Glutamatergic neuron (in vitro differentiated cells): ENCODE measurements around the gene RERG. TPM values are rescaled to one million over a fixed set of nuclear protein-coding genes. Genes with fewer than 3 reads are reported as not detected.
"Not testable (repeated sequence)": the region's sequence is repeated elsewhere in the genome, so short reads cannot be mapped to it uniquely, and the experiment has no call there.

Experiments
- DNase-seq: peaks from one replicate; pipeline ENCODE4 v3.0.0; 2022
- H3K27ac Mint-ChIP-seq: one replicate; pipeline ENCODE4 v1.8.0; 2020; ENCODE audit warnings: mild to moderate bottlenecking, mixed read lengths, inconsistent platforms; ENCODE audit not compliant: unreplicated experiment
- H3K27me3 Mint-ChIP-seq: one replicate; pipeline ENCODE4 v1.8.0; 2020; ENCODE audit warnings: mild to moderate bottlenecking, moderate library complexity, mixed read lengths, inconsistent platforms; ENCODE audit not compliant: unreplicated experiment
- H3K36me3 Mint-ChIP-seq: one replicate; pipeline ENCODE4 v1.8.0; 2020; ENCODE audit warnings: mild to moderate bottlenecking, mixed read lengths, inconsistent platforms; ENCODE audit not compliant: unreplicated experiment
- H3K4me1 Mint-ChIP-seq: one replicate; pipeline ENCODE4 v1.8.0; 2020; ENCODE audit warnings: mild to moderate bottlenecking, low read depth, mixed read lengths, inconsistent platforms; ENCODE audit not compliant: unreplicated experiment
- H3K4me3 Mint-ChIP-seq: one replicate; pipeline ENCODE4 v1.8.0; 2020; ENCODE audit warnings: mild to moderate bottlenecking, mixed read lengths, inconsistent platforms; ENCODE audit not compliant: unreplicated experiment
- H3K9me3 Mint-ChIP-seq: one replicate; pipeline ENCODE4 v1.8.0; 2020; ENCODE audit warnings: mild to moderate bottlenecking, moderate library complexity, mixed read lengths, inconsistent platforms; ENCODE audit not compliant: unreplicated experiment
- CTCF ChIP-seq: fragments of 200-600 bp; sonication (generic); IDR thresholded peaks from one replicate; pipeline ENCODE4 v1.5.0; 2021; ENCODE audit not compliant: partially characterized antibody, unreplicated experiment
- total RNA-seq: library from RNA; stranded (reverse); fragmentation: NEBNext Ultra II Directional; extraction: Animal tissue kit (Norgen Biotek cat#: 25700); gene quantifications from one replicate; pipeline ENCODE4 v1.2.1, GENCODE V29; 2021; ENCODE audit not compliant: unreplicated experiment

The RERG gene
- total RNA-seq, 1 donor from 2014 or later, result not detected

- Mint-ChIP-seq H3K27ac (no peak overlapping the region), H3K9me3 (peaks cover 2% of the 10 kb centered on the region), H3K36me3 (no peaks in the 10 kb centered on the region), H3K4me1 (no peaks in the 10 kb centered on the region), H3K4me3 (no peak overlapping the region), H3K27me3 (no peaks in the 10 kb centered on the region)
- TF ChIP-seq CTCF, result no peak
- no peak for DNase-seq
These were observed 106.7 kb downstream of the RERG start for GRCh38 chr12:15114501-15114900.

GRCh38 chr12:15092826-15093225, 128.4 kb downstream of the RERG start:
- no peak for DNase-seq
- no peak overlapping the region for H3K27ac Mint-ChIP-seq
- no peaks in the 10 kb centered on the region for H3K36me3 Mint-ChIP-seq
- H3K27me3 Mint-ChIP-seq, result no peaks in the 10 kb centered on the region
- no peak overlapping the region for H3K4me3 Mint-ChIP-seq
- no peak for TF ChIP-seq CTCF
- no peaks in the 10 kb centered on the region for H3K9me3 Mint-ChIP-seq
- no peaks in the 10 kb centered on the region for H3K4me1 Mint-ChIP-seq

GRCh38 chr12:15090441-15090840, 130.8 kb downstream of the RERG start:
- Mint-ChIP-seq H3K4me1 (no peaks in the 10 kb centered on the region), H3K27me3 (no peaks in the 10 kb centered on the region), H3K27ac (no peak overlapping the region), H3K36me3 (no peaks in the 10 kb centered on the region), H3K4me3 (no peak overlapping the region), H3K9me3 (no peaks in the 10 kb centered on the region)
- no peak for DNase-seq
- no peak for TF ChIP-seq CTCF

GRCh38 chr12:15088105-15088504, 133.1 kb downstream of the RERG start:
- H3K9me3 Mint-ChIP-seq, result no peaks in the 10 kb centered on the region
- no peak overlapping the region for H3K27ac Mint-ChIP-seq
- no peak for TF ChIP-seq CTCF
- no peak for DNase-seq
- H3K4me1 Mint-ChIP-seq, result no peaks in the 10 kb centered on the region
- no peaks in the 10 kb centered on the region for H3K27me3 Mint-ChIP-seq
- H3K36me3 Mint-ChIP-seq, result no peaks in the 10 kb centered on the region
- H3K4me3 Mint-ChIP-seq, result no peak overlapping the region

- not testable (repeated sequence) for H3K27ac Mint-ChIP-seq, H3K36me3 Mint-ChIP-seq, H3K27me3 Mint-ChIP-seq, H3K9me3 Mint-ChIP-seq, DNase-seq, H3K4me1 Mint-ChIP-seq, H3K4me3 Mint-ChIP-seq
These were observed 143.5 kb downstream of the RERG start for GRCh38 chr12:15077751-15078150.

- TF ChIP-seq CTCF, result no peak
- no peak overlapping the region for H3K4me3 Mint-ChIP-seq
- no peaks in the 10 kb centered on the region for H3K27me3 Mint-ChIP-seq
- H3K9me3 Mint-ChIP-seq, result no peaks in the 10 kb centered on the region
- no peak overlapping the region for H3K27ac Mint-ChIP-seq
- H3K4me1 Mint-ChIP-seq, result no peaks in the 10 kb centered on the region
- DNase-seq, result no peak
- H3K36me3 Mint-ChIP-seq, result no peaks in the 10 kb centered on the region
These were observed 146.9 kb downstream of the RERG start for GRCh38 chr12:15074351-15074750.
